Osteoblast (primary cell): Measurements from ENCODE around the gene ZNF444. TPM values are rescaled to one million over a fixed set of nuclear protein-coding genes. Genes with fewer than 3 reads are reported as not detected.

Experiments used
- DNase-seq: peaks from one replicate; pipeline ENCODE4 v3.0.0; 2011; ENCODE audit warnings: low spot score, mixed read lengths; ENCODE audit not compliant: insufficient read length; ENCODE audit errors: missing footprints
- H2AFZ ChIP-seq: 2 replicates; pipeline ENCODE4 v1.6.0; 2011; ENCODE audit warnings: mild to moderate bottlenecking, low read length
- H3K27ac ChIP-seq: 2 replicates; pipeline ENCODE4 v1.5.1; 2011; ENCODE audit warnings: mild to moderate bottlenecking, low read depth, low read length, moderate library complexity
- H3K27me3 ChIP-seq: 2 replicates; pipeline ENCODE4 v1.6.0; 2012; ENCODE audit warnings: mild to moderate bottlenecking, control low read depth, inconsistent platforms, low read length, moderate library complexity; ENCODE audit not compliant: insufficient read depth
- H3K36me3 ChIP-seq: 2 replicates; pipeline ENCODE4 v1.5.1; 2011; ENCODE audit warnings: mild to moderate bottlenecking, low read length, control low read depth, moderate library complexity; ENCODE audit not compliant: insufficient read depth
- H3K4me1 ChIP-seq: 2 replicates; pipeline ENCODE4 v1.5.1; 2011; ENCODE audit warnings: mild to moderate bottlenecking, low read length, control low read depth, moderate library complexity; ENCODE audit not compliant: insufficient read depth
- H3K4me2 ChIP-seq: 2 replicates; pipeline ENCODE4 v1.6.0; 2011; ENCODE audit warnings: mild to moderate bottlenecking, low read length; ENCODE audit not compliant: insufficient read depth
- H3K4me3 ChIP-seq: fragments of 200-600 bp; sonication (generic); 3 replicates; pipeline ENCODE4 v1.5.1; 2012; ENCODE audit warnings: mild to moderate bottlenecking, low read length, inconsistent platforms; ENCODE audit not compliant: insufficient read depth
- H3K79me2 ChIP-seq: 2 replicates; pipeline ENCODE4 v1.6.0; 2012; ENCODE audit warnings: mild to moderate bottlenecking, low read length, control low read depth, inconsistent platforms; ENCODE audit not compliant: insufficient read depth
- H3K9me3 ChIP-seq: 2 replicates; pipeline ENCODE4 v1.5.1; 2011; ENCODE audit warnings: low read depth, low read length, control low read depth
- H4K20me1 ChIP-seq: 2 replicates; pipeline ENCODE4 v1.6.0; 2012; ENCODE audit warnings: mild to moderate bottlenecking, low read length, control low read depth; ENCODE audit not compliant: insufficient read depth
- CTCF ChIP-seq: IDR thresholded peaks from 2 replicates; pipeline ENCODE4 v1.5.1; 2011; ENCODE audit warnings: mild to moderate bottlenecking, low read depth, low read length, moderate library complexity; ENCODE audit errors: extremely low read depth
- total RNA-seq: library from RNA; depleted of rRNA; stranded (reverse); fragments of >200 nt; gene quantifications from 2 replicates; pipeline ENCODE4 v1.2.3, GENCODE V29; 2012

ZNF444 gene
- total RNA-seq, 1 donor = 16.6 TPM

- peak overlapping the region; percentile 47 for H3K4me3 ChIP-seq
- no peaks in the 10 kb centered on the region for H3K36me3 ChIP-seq
- H3K27me3 ChIP-seq = no peaks in the 10 kb centered on the region
- no peaks in the 10 kb centered on the region for H3K79me2 ChIP-seq
- DNase-seq = peak; percentile 79
- peak overlapping the region; percentile 73 for H3K4me2 ChIP-seq
- peaks cover 24% of the 10 kb centered on the region for H3K4me1 ChIP-seq
- H2AFZ ChIP-seq = peak overlapping the region; percentile 88
- TF ChIP-seq CTCF = no peak
- no peaks in the 10 kb centered on the region for H4K20me1 ChIP-seq
- peak overlapping the region; percentile 58 for H3K27ac ChIP-seq
- H3K9me3 ChIP-seq = no peaks in the 10 kb centered on the region
Observed at GRCh38 chr19:56132316-56132822, 8.7 kb upstream of the ZNF444 start.

- H3K27ac ChIP-seq = peak overlapping the region; percentile 7
- no peaks in the 10 kb centered on the region for H3K9me3 ChIP-seq
Observed at GRCh38 chr19:56133858-56134653, 7.0 kb upstream of the ZNF444 start.

GRCh38 chr19:56134654-56134921 lies 6.5 kb upstream of the ZNF444 start:
- H3K4me1 ChIP-seq = peaks cover 24% of the 10 kb centered on the region

More at GRCh38 chr19:56133858-56134653, 7.0 kb upstream of the ZNF444 start:
- Histone ChIP-seq H4K20me1 (no peaks in the 10 kb centered on the region), H3K4me3 (no peak overlapping the region), H3K36me3 (no peaks in the 10 kb centered on the region), H3K27me3 (no peaks in the 10 kb centered on the region), H3K79me2 (no peaks in the 10 kb centered on the region), H2AFZ (peak overlapping the region; percentile 42), H3K4me1 (peaks cover 24% of the 10 kb centered on the region), H3K4me2 (no peak overlapping the region)
- peak; percentile 55 for DNase-seq
- no peak for TF ChIP-seq CTCF

More at GRCh38 chr19:56134654-56134921, 6.5 kb upstream of the ZNF444 start:
- Histone ChIP-seq H3K4me3 (no peak overlapping the region), H4K20me1 (no peaks in the 10 kb centered on the region), H3K4me2 (no peak overlapping the region), H3K27me3 (no peaks in the 10 kb centered on the region), H3K36me3 (no peaks in the 10 kb centered on the region), H2AFZ (no peak overlapping the region), H3K27ac (peak overlapping the region; percentile 7), H3K79me2 (no peaks in the 10 kb centered on the region), H3K9me3 (no peaks in the 10 kb centered on the region)
- DNase-seq = no peak
- no peak for TF ChIP-seq CTCF
